Mucosa of descending colon (tissue), 3 donors: Measurements from ENCODE around the gene COMT. TPM values are rescaled to one million over a fixed set of nuclear protein-coding genes. Genes with fewer than 3 reads are reported as not detected.

Experiments
- ATAC-seq: fragments of 200-7000 bp; cut with Tn5 transposase; one replicate; pipeline ENCODE4 v1.9.1; 2020; ENCODE audit warnings: mild to moderate bottlenecking, moderate library complexity
- DNase-seq, 3 donors: peaks; one replicate each; pipeline ENCODE4 v3.0.0-alpha.2; 2020
- H3K36me3 ChIP-seq: fragments of 200-600 bp; one replicate; pipeline ENCODE4 v1.8.0; 2021; ENCODE audit warnings: low read depth, mild to moderate bottlenecking
- H3K4me1 ChIP-seq: fragments of 200-600 bp; one replicate; pipeline ENCODE4 v1.8.0; 2021; ENCODE audit warnings: low read depth, mild to moderate bottlenecking
- H3K4me3 ChIP-seq: fragments of 200-600 bp; one replicate; pipeline ENCODE4 v1.8.0; 2021; ENCODE audit warnings: mild to moderate bottlenecking
- H3K9me3 ChIP-seq: fragments of 200-600 bp; one replicate; pipeline ENCODE4 v1.8.0; 2021; ENCODE audit warnings: mild to moderate bottlenecking
- intact Hi-C, 2 donors: fragments of 100-400 bp; cut with DNase I in 1 of 2; cut with micrococcal nuclease in 1 of 2; formaldehyde crosslinking; loops; one replicate each; pipeline versions ENCODE4 v1.11.0 to v1.11.1; 2022; cut with DNase I, micrococcal nuclease
- total RNA-seq, 3 donors: library from RNA; stranded (reverse); fragmentation: NEBNext Ultra II Directional in 2 of 3; extraction: Animal tissue kit (Norgen Biotek cat#: 25700) in 2 of 3; gene quantifications; one replicate each; pipeline versions ENCODE4 v1.2.1 to v1.2.4, GENCODE V29; 2021 to 2023
- TF ChIP-seq, protein P1 (sequence below): fragments of 200-600 bp; IDR thresholded peaks from one replicate; pipeline ENCODE4 v1.8.0; 2022; ENCODE audit warnings: antibody characterized with exemption, mild to moderate bottlenecking
- donor health status: DM: no; HTN: no; CAD: no; lungs with moderate emphysema.
- donor health status: DM: no; HTN: no; CAD: no.
- donor health status: DM: no; HTN: yes; CAD: no.

COMT gene
- total RNA-seq, 3 donors from 2014 or later: 61.2 to 88.7 (median 70.7) TPM

DNA sequence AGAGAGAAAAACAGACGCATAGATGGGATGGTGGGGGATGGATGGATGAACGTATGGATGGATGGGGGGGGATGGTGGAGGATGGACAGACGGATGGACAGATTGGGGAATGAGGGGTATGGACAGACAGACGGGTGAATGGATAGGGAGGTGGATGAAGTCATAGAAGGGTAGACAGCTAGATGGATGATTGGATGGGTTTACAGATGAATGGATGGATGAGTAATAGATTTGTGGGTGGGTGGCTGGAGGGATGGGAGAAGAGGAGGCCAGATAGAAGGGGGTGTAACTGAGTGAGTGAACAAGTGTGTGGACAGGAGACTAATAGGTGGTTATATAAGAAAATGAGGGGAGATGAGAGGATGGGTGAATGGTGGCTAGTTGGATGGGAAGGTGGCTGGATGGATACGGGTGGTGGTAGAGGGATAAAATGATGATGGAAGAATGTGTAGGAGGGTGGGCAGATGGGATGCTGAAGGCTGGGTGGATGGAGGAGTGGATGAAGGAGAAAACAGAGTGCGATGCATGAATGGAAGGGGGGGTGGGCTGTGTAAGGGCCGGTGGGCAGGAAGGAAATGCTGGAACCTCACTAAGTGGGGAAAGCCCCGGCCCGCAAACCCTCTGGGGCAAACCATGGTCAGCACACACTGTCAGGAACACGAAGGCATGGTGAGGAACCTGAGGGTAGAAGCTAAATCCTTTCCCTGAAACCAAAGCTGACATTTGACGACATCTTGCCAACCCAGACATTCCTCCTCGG lies 53.5 kb downstream of the COMT start:
- Histone ChIP-seq H3K4me3 (no peak overlapping the region), H3K4me1 (no peaks in the 10 kb centered on the region), H3K36me3 (no peaks in the 10 kb centered on the region), H3K9me3 (no peaks in the 10 kb centered on the region)
- TF ChIP-seq, protein P1, sequence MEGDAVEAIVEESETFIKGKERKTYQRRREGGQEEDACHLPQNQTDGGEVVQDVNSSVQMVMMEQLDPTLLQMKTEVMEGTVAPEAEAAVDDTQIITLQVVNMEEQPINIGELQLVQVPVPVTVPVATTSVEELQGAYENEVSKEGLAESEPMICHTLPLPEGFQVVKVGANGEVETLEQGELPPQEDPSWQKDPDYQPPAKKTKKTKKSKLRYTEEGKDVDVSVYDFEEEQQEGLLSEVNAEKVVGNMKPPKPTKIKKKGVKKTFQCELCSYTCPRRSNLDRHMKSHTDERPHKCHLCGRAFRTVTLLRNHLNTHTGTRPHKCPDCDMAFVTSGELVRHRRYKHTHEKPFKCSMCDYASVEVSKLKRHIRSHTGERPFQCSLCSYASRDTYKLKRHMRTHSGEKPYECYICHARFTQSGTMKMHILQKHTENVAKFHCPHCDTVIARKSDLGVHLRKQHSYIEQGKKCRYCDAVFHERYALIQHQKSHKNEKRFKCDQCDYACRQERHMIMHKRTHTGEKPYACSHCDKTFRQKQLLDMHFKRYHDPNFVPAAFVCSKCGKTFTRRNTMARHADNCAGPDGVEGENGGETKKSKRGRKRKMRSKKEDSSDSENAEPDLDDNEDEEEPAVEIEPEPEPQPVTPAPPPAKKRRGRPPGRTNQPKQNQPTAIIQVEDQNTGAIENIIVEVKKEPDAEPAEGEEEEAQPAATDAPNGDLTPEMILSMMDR: no peak
- intact Hi-C loops: no loop called here
- DNase-seq (no peak), ATAC-seq (no peak)

- DNase-seq (peak in 2 of 3 donors; percentile 21 to 47), ATAC-seq (no peak)
- TF ChIP-seq, protein P1: no peak
- H3K9me3 ChIP-seq: no peaks in the 10 kb centered on the region
- no peak overlapping the region for H3K4me3 ChIP-seq
- no peaks in the 10 kb centered on the region for H3K4me1 ChIP-seq
- intact Hi-C loops: no loop called here
- H3K36me3 ChIP-seq: no peaks in the 10 kb centered on the region
Measured at GRCh38 chr22:19995611-19996339, 54.2 kb downstream of the COMT start.

GRCh38 chr22:19996694-19997384 lies 55.3 kb downstream of the COMT start:
- peak in 2 of 3 donors; percentile 14 to 33 for DNase-seq
- Histone ChIP-seq H3K9me3 (no peaks in the 10 kb centered on the region), H3K4me3 (no peak overlapping the region), H3K36me3 (no peaks in the 10 kb centered on the region), H3K4me1 (no peaks in the 10 kb centered on the region)
- intact Hi-C loops: no loop called here
- TF ChIP-seq, protein P1: no peak
- no peak for ATAC-seq

DNA sequence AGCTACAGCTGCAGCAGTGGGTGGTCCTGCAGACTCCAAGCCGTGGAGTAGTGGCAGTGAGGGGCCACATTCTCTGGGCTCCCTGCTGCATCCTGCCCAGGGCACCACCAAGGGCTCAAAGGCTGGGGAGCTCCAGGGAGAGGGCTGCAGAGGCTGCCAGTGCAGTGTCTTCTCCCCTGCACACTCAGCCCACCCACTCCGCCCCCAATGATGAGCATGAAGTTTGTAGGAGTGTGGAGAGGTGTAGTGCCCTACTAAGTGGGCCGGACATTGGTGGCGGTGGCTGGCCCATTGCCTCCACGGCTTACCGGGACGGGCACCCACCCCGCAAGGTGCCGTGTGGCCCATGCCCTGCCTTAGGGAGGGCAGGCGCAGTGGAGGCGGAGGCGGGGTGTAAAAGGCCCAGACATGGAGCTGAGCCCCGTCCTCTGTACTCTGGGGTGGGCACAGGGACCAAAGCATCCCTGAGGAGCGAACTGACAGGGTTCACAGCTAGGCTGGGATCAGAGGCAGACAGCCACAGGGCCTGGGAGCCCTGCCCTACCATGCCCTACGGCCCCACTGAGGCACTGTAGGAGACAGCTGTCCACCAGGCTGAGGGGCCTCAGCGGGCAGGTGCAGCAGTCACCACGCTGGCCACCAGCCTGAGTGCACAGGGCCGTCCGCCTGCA lies 56.1 kb downstream of the COMT start:
- peak in 2 of 3 donors; percentile 14 to 28 for DNase-seq
- Histone ChIP-seq H3K4me1 (no peaks in the 10 kb centered on the region), H3K4me3 (no peak overlapping the region), H3K9me3 (no peaks in the 10 kb centered on the region), H3K36me3 (no peaks in the 10 kb centered on the region)
- peak; percentile 10 for ATAC-seq
- TF ChIP-seq, protein P1: no peak
- intact Hi-C loops: no loop called here

- Histone ChIP-seq H3K9me3 (peaks cover 2% of the 10 kb centered on the region), H3K4me1 (no peaks in the 10 kb centered on the region), H3K4me3 (no peak overlapping the region), H3K36me3 (no peaks in the 10 kb centered on the region)
- DNase-seq (peak in 2 of 3 donors; percentile 18 to 29), ATAC-seq (no peak)
- TF ChIP-seq, protein P1: no peak
- intact Hi-C loops: no loop called here
Measured at GRCh38 chr22:19998232-19998951, 56.8 kb downstream of the COMT start.
